Femur (tissue), 1 donor: ENCODE data around the gene DNPH1.

ENCODE experiments used
- DNase-seq: peaks from one replicate; pipeline ENCODE4 v3.0.0-alpha.2; 2017

Gene DNPH1

GRCh38 chr6:43180058-43180457 lies 49.2 kb downstream of the DNPH1 start:
- no peak for DNase-seq

DNA sequence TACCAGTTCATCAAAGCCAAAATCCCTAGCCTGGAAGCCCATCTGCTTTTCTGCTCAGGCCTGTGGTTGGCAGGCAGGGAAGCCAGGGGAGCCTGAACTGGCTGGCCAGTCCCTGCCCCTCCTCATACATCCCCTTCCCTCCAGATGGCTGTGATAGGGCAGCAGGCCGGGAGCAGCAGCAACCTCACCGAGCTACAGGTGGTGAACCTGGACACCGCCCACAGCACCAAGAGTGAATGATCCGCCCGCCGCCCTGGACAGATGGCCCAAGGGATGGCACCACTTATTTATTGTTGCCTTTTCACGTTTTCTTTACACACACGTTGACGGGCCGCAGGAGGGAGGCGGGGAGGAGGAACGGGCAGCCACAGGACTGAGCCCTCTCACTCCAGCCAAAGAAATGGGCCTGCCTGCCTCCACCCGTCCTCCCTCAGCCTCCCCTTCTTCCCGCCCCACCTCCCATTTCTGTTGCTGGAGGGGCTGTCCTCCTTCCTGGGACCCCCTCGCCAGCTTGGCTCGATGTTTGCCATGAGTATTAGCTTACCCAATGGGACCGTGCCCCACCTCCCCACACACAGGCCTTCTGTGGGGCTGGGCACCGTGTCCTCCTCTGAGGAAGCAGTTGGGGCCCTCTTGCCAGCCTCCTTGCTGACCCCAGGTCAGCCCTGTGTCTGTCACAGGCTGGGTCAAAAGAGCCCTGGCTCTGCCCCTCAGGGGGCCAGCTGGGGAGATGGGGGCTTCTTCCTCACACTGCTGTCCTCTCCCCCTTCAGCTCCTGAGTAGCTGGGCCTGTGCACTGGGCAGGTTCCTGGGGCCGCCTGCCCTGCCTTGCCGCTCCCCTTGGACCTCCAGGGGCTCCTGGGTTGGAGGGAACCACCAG lies 50.1 kb downstream of the DNPH1 start:
- DNase-seq, result no peak

DNA sequence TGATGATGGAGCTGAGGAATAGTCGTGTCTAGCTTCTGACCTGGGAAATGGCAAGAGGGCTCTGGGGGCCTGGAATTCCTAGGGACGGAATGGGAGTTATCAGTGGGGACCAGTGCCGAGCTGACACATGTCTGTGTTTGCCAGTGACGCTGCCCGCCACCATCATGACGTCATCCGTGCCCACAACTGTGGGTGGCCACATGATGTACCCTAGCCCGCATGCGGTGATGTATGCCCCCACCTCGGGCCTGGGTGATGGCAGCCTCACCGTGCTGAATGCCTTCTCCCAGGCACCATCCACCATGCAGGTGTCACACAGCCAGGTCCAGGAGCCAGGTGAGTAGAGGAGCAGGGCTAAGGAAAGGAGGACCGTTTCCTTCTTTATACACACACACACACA lies 51.1 kb downstream of the DNPH1 start:
- no peak for DNase-seq

DNA sequence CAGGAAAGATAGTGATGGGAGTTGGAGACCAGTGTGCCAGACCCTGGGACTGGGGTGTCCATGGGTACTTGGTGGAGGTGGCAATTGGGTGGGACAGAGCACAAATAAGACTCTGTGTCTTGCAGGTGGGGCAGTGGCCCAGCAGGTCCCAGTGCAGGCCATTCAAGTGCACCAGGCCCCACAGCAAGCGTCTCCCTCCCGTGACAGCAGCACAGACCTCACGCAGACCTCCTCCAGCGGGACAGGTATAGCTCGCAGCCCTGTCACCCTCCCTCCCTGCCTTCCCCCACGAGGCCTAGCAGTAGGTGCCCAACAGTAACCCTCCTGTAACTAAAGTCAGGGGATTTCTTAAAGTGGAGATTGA lies 52.9 kb downstream of the DNPH1 start:
- DNase-seq, result no peak

DNA sequence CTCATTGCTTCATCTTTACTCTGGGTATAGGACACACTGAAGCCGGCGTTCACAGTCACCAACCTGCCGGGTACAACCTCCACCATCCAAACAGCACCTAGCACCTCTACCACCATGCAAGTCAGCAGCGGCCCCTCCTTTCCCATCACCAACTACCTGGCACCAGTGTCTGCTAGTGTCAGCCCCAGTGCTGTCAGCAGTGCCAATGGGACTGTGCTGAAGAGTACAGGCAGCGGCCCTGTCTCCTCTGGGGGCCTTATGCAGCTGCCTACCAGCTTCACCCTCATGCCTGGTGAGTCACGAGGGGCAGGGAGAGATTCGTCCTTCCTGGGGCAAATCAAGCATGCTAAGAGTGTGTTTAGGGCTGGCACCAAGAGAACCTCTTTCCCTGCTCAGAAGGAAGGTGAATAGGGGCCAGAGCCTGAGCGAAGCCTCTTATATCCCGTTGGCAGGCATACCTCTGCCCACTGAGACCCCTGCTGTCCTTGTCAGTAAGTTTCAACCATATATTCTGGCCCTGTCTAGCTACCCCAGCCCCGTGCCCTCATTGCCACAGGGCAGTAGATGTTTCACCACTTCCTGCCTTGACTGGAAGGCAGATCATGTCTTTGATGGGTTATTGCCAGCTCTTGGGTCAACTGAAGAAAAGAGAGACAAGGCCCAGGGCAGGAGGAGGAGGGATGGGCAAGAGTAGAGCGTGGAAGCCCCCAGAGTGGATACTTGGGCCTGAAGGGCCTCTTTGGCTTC lies 53.4 kb downstream of the DNPH1 start:
- DNase-seq, result no peak
